Measurements from ENCODE around the gene MPC1. TPM values are rescaled to one million over a fixed set of nuclear protein-coding genes. Genes with fewer than 3 reads are reported as not detected.
A peak's percentile ranks its signal among the peaks of the same experiment; 100 is the strongest.
"Not testable (repeated sequence)": the region's sequence is repeated elsewhere in the genome, so short reads cannot be mapped to it uniquely, and the experiment has no call there.

Gene MPC1
- total RNA-seq, 4 donors from 2014 or later = 31.9 to 54.0 (median 42.5) TPM

GRCh38 chr6:166387642-166388289, 5.0 kb upstream of the MPC1 start:
- Histone ChIP-seq H3K9me3 (no peaks in the 10 kb centered on the region), H3K27ac (no peak overlapping the region), H3K27me3 (no peaks in the 10 kb centered on the region), H3K36me3 (no peaks in the 10 kb centered on the region), H3K4me1 (peaks cover 5% of the 10 kb centered on the region), H3K4me3 (no peak overlapping the region)
- DNase-seq (ENCODE audit: low spot score in 2 of 2) = no peak
- no peak for TF ChIP-seq POLR2AphosphoS5 (IDR thresholded peaks at IDR 0.05)
- TF ChIP-seq CTCF (IDR thresholded peaks at IDR 0.05) = no peak
- no peak for TF ChIP-seq EP300 (IDR thresholded peaks at IDR 0.05)
- no peak for TF ChIP-seq POLR2A (IDR thresholded peaks at IDR 0.05)
- WGBS = 77% methylated on average over 5 of the region's 5 CpGs

DNA sequence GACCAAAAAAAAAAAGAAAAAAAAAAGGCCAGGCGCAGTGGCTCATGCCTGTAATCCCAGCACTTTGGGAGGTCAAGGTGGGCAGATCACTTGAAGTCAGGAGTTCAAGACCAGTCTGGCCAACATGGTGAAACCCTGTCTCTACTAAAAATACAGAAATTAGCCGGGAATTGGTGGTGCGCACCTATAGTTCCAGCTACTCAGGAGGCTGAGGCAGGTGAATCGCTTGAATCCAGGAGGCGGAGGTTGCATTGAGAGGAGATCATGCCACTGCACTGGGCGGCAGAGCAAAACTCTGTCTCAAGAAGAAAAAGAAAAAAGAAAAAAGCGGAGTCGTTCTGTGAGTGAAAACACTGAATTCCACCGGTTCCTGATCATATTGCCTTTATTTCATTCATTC, 4.4 kb upstream of the MPC1 start:
- not testable (repeated sequence) for H3K27me3 ChIP-seq; H3K27ac ChIP-seq; DNase-seq (ENCODE audit: low spot score in 2 of 2); H3K4me3 ChIP-seq; H3K9me3 ChIP-seq; H3K4me1 ChIP-seq; H3K36me3 ChIP-seq
- 96% methylated on average over 9 of the region's 9 CpGs for whole genome bisulfite sequencing

- WGBS = 93% methylated on average over 9 of the region's 9 CpGs
- Histone ChIP-seq H3K27me3 (no peaks in the 10 kb centered on the region), H3K9me3 (no peaks in the 10 kb centered on the region)
These were observed 3.4 kb upstream of the MPC1 start for GRCh38 chr6:166386111-166386510.

GRCh38 chr6:166383802-166384363, 1.1 kb upstream of the MPC1 start:
- WGBS = 11% methylated on average over 22 of the region's 22 CpGs
- not testable (repeated sequence) for H3K36me3 ChIP-seq, H3K27me3 ChIP-seq, H3K9me3 ChIP-seq
- TF ChIP-seq CTCF (IDR thresholded peaks at IDR 0.05) = peak in 1 of 2 donors; percentile 20
- Histone ChIP-seq H3K4me1 (peaks cover 18% of the 10 kb centered on the region), H3K4me3 (peak overlapping the region; percentile 75), H3K27ac (peak overlapping the region; percentile 95)
- peak in 1 of 2 donors; percentile 68 for DNase-seq (ENCODE audit: low spot score in 2 of 2)

More at GRCh38 chr6:166386111-166386510, 3.4 kb upstream of the MPC1 start:
- no peak for TF ChIP-seq CTCF (IDR thresholded peaks at IDR 0.05)
- TF ChIP-seq POLR2AphosphoS5 (IDR thresholded peaks at IDR 0.05) = no peak
- no peak for TF ChIP-seq EP300 (IDR thresholded peaks at IDR 0.05)
- H3K27ac ChIP-seq = no peak overlapping the region
- no peak for DNase-seq (ENCODE audit: low spot score in 2 of 2)
- no peak overlapping the region for H3K4me3 ChIP-seq
- H3K36me3 ChIP-seq = no peaks in the 10 kb centered on the region
- peaks cover 15% of the 10 kb centered on the region for H3K4me1 ChIP-seq

- DNase-seq (ENCODE audit: low spot score in 2 of 2) = no peak
- TF ChIP-seq POLR2A (IDR thresholded peaks at IDR 0.05) (peak in 1 of 2 donors; percentile 24), EP300 (IDR thresholded peaks at IDR 0.05) (no peak)
- no peaks in the 10 kb centered on the region for H3K36me3 ChIP-seq
- H3K4me1 ChIP-seq = peaks cover 18% of the 10 kb centered on the region
- WGBS = under 1% methylated on average over 23 of the region's 46 CpGs
- no peaks in the 10 kb centered on the region for H3K9me3 ChIP-seq
- H3K4me3 ChIP-seq = peak overlapping the region; percentile 75
- no peaks in the 10 kb centered on the region for H3K27me3 ChIP-seq
- peak overlapping the region; percentile 95 for H3K27ac ChIP-seq
These were observed 224 bp downstream of the MPC1 start for GRCh38 chr6:166382500-166382932.

- TF ChIP-seq CTCF (IDR thresholded peaks at IDR 0.05) = peak; percentile 43 to 76
- TF ChIP-seq POLR2A (IDR thresholded peaks at IDR 0.05) = no peak
- no peak for TF ChIP-seq POLR2AphosphoS5 (IDR thresholded peaks at IDR 0.05)
- TF ChIP-seq EP300 (IDR thresholded peaks at IDR 0.05) = no peak
- H3K27me3 ChIP-seq = no peaks in the 10 kb centered on the region
- under 1% methylated on average over 30 of the region's 49 CpGs for WGBS
- H3K27ac ChIP-seq = peak overlapping the region; percentile 95
- H3K36me3 ChIP-seq = no peaks in the 10 kb centered on the region
- peak in 1 of 2 donors; percentile 76 for DNase-seq (ENCODE audit: low spot score in 2 of 2)
- no peaks in the 10 kb centered on the region for H3K9me3 ChIP-seq
- peaks cover 18% of the 10 kb centered on the region for H3K4me1 ChIP-seq
- peak overlapping the region; percentile 75 for H3K4me3 ChIP-seq
These were observed 824 bp downstream of the MPC1 start for GRCh38 chr6:166381733-166382499.
